Brain microvascular endothelial cell (primary cell): ENCODE results near the gene ASB1.

ENCODE experiments used
- DNase-seq: peaks from one replicate; pipeline ENCODE4 v3.0.0-alpha.2; 2020
- H3K27ac ChIP-seq: fragments of 250-450 bp; sonication (Bioruptor Pico); 2 replicates; pipeline ENCODE4 v1.5.1; 2020; ENCODE audit warnings: mild to moderate bottlenecking, moderate library complexity
- H3K27me3 ChIP-seq: fragments of 250-450 bp; sonication (Bioruptor Pico); replicated peaks from 2 replicates; pipeline ENCODE4 v1.5.1; 2020; ENCODE audit warnings: mild to moderate bottlenecking
- H3K36me3 ChIP-seq: fragments of 250-450 bp; sonication (Bioruptor Pico); replicated peaks from 2 replicates; pipeline ENCODE4 v1.5.1; 2020; ENCODE audit warnings: mild to moderate bottlenecking
- H3K4me3 ChIP-seq: 2 replicates; pipeline ENCODE4 v1.5.1; 2011; ENCODE audit warnings: low read depth, mild to moderate bottlenecking, control low read depth, low read length, moderate library complexity
- CTCF ChIP-seq: IDR thresholded peaks from 2 replicates; pipeline ENCODE4 v1.5.1; 2011; ENCODE audit warnings: low read depth, mild to moderate bottlenecking, moderate library complexity, low read length, control low read depth, inconsistent platforms; ENCODE audit errors: missing control alignments
- in situ Hi-C: cut with HindIII; loops from 2 replicates; pipeline ENCODE4 v1.10.0; 2017; ENCODE audit warnings: low sequenced_read_pairs, low pct_ligation_motif_present

The ASB1 gene

GRCh38 chr2:238448031-238448955, 21.6 kb downstream of the ASB1 start:
- TF ChIP-seq CTCF: no peak
- peaks cover 81% of the 10 kb centered on the region for H3K36me3 ChIP-seq

GRCh38 chr2:238449241-238449640, 22.5 kb downstream of the ASB1 start:
- H3K27ac ChIP-seq: no peak overlapping the region
- DNase-seq: no peak
- in situ Hi-C loops: no loop called here
- H3K36me3 ChIP-seq: peaks cover 77% of the 10 kb centered on the region
- no peak overlapping the region for H3K4me3 ChIP-seq
- no peaks in the 10 kb centered on the region for H3K27me3 ChIP-seq
- no peak for TF ChIP-seq CTCF

More at GRCh38 chr2:238448031-238448955, 21.6 kb downstream of the ASB1 start:
- Histone ChIP-seq H3K4me3 (no peak overlapping the region), H3K27me3 (no peaks in the 10 kb centered on the region), H3K27ac (no peak overlapping the region)
- no peak for DNase-seq
- in situ Hi-C loops: no loop called here

GRCh38 chr2:238449909-238450417, 23.2 kb downstream of the ASB1 start:
- H3K4me3 ChIP-seq: no peak overlapping the region
- peak overlapping the region; percentile 4 for H3K27ac ChIP-seq
- no peak for DNase-seq
- no peaks in the 10 kb centered on the region for H3K27me3 ChIP-seq
- peaks cover 71% of the 10 kb centered on the region for H3K36me3 ChIP-seq
- in situ Hi-C loops: loop anchor here (25.0 kb wide), 1 partner anchor 88 kb away; no protein-coding TSS in a partner anchor
- TF ChIP-seq CTCF: no peak

GRCh38 chr2:238450440-238450861, 23.7 kb downstream of the ASB1 start:
- DNase-seq: no peak
- in situ Hi-C loops: loop anchor here (25.0 kb wide), 1 partner anchor 88 kb away; no protein-coding TSS in a partner anchor
- no peak overlapping the region for H3K27ac ChIP-seq
- H3K36me3 ChIP-seq: peaks cover 66% of the 10 kb centered on the region
- H3K4me3 ChIP-seq: no peak overlapping the region
- no peaks in the 10 kb centered on the region for H3K27me3 ChIP-seq
- TF ChIP-seq CTCF: no peak

- Histone ChIP-seq H3K27ac (no peak overlapping the region), H3K36me3 (peaks cover 36% of the 10 kb centered on the region), H3K27me3 (no peaks in the 10 kb centered on the region), H3K4me3 (no peak overlapping the region)
- no peak for TF ChIP-seq CTCF
- no peak for DNase-seq
- in situ Hi-C loops: loop anchor here (25.0 kb wide), 1 partner anchor 92 kb away; no protein-coding TSS in a partner anchor
Observed at GRCh38 chr2:238453842-238454241, 27.1 kb downstream of the ASB1 start.
